COLO668 (cell line): ENCODE results near the gene TBX20.
"Not testable (repeated sequence)": the region's sequence is repeated elsewhere in the genome, so short reads cannot be mapped to it uniquely, and the experiment has no call there.

ENCODE experiments used
- DNase-seq: peaks from one replicate; lab custom pipeline; 2025; ENCODE audit not compliant: unreplicated experiment; lab: John Stamatoyannopoulos, UW

The TBX20 gene

DNA sequence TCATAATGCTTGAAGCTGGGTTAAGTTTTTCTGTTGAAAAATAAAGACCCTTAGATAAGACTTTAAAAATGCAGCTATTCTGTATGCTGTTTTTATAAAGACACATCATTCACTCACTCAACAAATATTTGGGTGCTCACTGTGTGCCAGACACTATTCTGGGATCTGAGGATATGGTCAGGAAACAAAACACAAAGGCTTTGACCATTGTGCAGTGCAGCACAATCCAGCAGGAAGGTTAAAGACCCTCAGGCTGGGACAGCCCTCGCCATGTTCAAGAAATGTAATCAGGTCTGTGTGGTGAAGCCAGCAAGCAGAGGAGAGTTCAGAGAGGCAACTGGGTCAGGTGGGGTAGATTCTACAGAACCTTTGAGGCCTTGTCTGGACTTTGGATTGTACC lies 31.5 kb downstream of the TBX20 start:
- not testable (repeated sequence) for DNase-seq

DNA sequence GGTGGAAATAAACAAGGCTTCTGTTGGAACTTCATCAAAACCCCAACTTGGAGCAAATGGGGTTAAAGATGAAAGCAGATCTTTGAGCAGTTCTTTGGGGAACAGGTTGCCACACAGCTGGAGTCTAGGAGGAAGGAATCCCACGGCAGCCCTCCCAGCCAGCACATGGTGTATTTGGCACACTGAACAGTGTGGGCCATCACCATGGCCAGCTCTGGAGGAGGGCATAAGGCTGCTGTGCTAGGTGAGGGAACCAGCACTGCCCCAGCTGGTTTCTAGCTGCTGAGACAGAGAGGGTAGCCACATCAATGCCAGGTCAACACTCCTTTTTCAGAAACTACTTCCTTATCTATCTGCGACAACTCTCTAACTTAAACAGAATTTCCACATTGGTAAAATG lies 33.7 kb downstream of the TBX20 start:
- not testable (repeated sequence) for DNase-seq

DNA sequence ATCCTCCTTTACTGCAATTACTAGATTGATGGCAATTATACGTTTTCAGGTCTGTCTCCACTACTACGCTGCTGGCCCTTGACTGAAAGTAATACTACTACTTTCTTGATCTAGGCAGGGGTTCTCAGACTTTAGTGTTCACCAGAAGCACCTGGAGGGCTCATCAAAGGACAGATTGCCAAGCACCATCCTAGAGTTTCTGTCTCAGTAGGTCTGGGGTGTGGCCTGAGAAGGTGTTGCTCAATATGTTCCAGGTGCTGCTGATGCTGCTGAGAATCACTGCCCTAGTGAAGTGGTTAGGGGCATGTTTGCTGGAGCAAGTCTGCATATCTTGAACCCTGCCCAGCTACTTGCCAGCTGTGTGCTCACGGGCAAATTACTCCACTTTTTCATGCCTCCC lies 37.9 kb downstream of the TBX20 start:
- DNase-seq: not testable (repeated sequence)

DNA sequence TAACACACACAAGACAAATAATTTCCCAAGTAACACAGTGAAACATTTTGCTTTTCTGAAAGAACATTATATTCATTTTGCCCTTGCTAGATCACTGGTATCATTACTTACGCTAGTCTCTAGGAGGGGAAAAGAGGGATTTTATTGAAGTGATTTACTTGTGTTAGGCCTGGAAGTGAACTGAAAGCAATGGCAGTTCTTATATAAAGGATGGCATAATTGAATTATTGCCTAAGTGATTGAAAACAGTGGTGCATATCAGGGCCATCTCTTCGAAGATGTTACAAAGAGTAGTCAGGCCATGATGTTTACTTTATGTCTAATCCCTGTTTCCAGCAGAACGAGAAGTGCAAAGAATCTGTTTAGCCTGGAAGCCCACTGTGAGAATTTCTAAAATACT lies 38.8 kb downstream of the TBX20 start:
- not testable (repeated sequence) for DNase-seq

DNA sequence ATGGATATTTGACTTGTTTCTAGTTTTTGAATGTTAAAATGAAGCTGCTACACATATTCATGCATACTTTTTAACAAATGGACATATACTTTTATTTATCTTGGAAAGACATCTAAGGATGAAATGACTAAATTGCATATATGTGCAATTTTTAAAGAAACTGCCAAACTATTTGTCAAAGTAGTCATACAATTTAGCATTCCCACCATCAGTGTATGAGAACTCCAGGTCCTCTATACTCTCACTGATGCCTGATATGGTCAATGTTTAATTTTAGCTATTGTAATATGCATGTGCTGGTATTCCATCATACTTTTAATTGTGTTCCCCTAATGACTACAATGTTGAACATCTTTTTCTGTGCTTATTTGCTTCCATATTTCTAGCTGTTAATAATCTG lies 47.0 kb downstream of the TBX20 start:
- not testable (repeated sequence) for DNase-seq

DNA sequence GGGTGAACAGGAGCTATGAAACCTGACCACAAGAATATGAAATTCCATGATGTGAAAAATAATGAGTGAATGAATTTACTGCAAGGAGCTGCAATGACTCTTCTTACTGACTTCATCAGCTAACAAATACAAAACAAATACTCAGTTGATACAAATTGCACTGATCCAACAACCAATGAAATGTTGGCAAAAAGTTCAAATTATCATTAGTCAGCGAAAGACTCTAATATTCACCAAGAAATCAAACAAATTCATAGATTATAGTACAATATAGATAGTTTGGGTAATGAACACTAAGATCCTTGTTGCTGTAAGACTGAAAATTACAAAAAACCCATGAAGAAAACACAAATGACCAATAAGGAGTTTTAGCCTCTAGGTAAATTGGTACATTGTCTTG lies 49.0 kb downstream of the TBX20 start:
- not testable (repeated sequence) for DNase-seq

DNA sequence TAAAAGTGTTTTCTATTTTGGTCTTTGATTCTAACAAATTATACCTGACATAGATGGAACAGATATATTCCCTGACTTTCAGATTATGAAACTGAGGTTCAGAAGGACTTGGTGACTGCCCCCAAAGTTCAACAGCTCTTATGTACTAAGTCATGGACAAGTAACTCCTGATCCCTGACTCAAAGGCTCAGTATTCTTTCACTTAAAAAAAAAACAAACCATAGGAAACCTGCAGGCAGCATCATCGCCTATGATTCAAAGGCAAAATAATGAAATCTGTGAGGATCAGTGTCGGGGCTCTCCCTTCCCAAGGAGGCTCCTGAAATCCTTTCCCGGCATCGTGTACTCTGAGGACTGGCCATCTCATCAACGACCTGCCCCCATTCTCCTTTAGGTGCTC lies 49.9 kb downstream of the TBX20 start:
- DNase-seq: not testable (repeated sequence)

DNA sequence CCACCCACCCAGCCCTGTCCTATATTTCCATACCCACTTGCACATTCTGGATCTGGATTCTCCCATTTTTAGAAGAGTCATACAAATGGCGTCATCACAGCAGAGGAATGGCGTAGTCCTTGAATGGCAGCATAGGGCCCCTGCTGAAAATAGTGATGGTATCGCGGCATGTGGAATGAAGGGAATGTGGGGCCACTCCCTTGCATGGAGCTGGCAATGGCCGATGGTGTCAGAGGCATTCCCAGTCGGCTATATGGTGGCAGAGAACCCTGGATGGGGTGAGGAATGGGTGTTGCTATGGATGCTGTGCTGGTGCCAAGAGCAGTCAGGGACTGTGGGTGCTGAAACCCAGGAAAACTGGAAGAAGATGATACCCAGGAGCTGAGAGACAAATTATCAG lies 51.5 kb downstream of the TBX20 start:
- not testable (repeated sequence) for DNase-seq

DNA sequence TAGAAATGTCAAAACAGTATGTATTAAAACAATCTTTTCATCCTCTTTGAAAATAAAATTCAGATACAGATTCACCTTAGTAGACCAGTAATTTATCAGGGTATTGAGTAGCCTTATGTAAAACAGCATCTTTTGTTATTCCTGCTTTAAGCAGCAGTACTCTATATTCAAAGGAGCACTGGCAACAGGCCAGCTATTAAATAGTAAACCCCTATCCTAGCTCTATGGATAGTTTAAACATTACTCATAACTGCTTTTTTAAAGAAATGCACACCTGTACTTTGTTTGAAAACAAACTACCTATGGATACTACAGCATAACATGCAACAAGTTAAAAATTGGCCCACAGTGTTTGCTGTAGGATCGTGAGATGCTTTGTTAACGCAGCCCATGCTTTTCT lies 53.7 kb downstream of the TBX20 start:
- DNase-seq: peak; percentile 37

DNA sequence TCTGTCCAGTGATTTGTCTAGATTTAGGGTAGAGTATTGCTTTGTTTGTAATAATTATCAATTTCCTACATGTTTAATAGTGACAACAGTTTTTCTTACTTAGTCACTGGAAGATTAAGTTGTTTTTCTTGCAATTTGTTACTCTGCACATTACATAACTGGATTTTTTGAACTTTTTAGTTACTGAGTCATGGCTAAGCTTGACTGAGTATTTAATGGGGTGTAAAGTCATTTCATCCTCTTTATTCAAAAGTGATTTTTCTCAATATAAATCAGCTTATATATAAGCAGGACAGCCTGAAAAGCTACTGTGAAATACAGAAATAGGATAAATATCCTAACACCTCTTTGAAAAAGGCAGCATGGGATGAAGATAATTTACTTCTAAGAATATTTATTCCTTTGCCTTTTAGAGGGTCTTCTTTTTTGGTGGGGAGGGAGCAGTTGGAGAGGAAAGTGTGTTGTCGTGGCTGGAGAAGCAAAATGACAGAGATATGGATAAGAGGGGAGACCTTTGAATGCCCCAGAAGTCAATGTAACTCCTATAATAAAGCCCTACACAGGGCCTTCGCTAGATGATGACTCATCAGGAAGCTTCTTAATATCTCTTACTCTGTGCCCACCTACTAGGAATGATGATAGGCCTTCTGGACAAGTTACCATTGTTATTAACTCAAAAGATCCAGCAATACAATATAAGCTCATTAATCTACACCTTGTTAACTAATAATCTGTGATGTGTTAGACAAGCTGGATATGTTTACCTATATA lies 55.3 kb downstream of the TBX20 start:
- DNase-seq: not testable (repeated sequence)

DNA sequence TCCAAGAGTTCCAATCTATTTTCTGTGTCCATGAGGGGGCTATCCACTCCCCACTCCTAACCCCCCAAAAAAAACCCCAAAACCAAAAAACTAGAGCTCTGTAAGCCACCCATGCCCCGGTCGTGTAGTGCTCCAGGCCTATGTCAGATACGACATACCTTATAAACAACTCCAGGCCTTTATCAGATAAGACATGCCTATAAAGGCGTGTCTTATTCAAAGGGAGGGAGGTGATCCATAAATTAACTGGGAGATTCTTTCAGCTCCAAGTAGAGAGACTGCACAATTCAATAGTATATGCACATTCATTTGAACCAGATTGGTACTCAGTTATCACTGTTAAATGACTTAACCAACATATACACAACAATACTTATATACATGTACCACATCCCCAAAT lies 62.3 kb downstream of the TBX20 start:
- not testable (repeated sequence) for DNase-seq

DNA sequence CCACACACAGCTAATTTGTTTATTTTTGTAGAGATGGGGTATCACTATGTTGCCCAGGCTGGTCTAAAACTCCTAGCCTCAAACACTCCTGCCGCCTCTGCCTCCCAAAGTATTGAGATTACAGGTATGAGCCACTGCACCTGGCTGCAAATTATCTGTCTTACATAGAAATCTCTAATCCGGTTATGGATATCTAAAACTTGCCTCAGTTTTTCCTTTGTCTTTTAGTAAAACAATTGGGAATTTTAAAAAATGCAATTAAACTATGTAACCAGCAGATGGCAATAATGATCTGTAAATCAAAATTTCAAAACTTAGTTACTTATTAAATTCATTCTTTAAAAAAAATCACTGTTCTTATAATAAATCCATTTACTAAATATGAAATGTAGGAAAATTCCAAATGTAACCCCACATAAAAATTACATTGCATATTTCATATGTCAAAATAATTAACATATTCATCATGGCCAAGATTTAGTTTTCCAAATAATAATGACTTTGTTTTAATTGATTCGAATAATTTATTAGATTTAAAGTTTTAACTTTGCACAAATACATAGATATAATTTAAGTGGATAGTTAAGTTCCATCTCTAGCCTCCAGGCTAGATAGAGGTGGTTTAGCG lies 63.6 kb downstream of the TBX20 start:
- not testable (repeated sequence) for DNase-seq

DNA sequence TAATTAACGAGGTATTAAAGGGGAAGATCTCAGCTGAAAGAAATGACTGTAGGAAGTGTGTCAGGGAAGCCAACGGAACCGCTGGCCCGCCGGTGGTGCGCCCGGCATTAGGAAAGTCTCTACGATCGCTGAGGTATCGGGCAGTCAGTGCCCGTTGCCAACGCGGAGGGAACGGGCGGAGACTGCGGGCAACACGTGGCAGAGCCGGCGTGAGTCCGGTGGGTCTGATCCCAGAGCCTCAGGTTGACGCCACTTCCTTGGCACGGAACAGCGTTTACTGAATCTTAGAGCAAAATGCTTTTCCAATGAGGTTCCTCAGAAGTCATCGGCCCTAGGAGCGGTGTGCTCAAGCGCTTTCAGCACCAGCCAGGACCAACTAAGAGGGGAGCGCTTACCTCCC lies 67.1 kb downstream of the TBX20 start:
- peak; percentile 64 for DNase-seq

DNA sequence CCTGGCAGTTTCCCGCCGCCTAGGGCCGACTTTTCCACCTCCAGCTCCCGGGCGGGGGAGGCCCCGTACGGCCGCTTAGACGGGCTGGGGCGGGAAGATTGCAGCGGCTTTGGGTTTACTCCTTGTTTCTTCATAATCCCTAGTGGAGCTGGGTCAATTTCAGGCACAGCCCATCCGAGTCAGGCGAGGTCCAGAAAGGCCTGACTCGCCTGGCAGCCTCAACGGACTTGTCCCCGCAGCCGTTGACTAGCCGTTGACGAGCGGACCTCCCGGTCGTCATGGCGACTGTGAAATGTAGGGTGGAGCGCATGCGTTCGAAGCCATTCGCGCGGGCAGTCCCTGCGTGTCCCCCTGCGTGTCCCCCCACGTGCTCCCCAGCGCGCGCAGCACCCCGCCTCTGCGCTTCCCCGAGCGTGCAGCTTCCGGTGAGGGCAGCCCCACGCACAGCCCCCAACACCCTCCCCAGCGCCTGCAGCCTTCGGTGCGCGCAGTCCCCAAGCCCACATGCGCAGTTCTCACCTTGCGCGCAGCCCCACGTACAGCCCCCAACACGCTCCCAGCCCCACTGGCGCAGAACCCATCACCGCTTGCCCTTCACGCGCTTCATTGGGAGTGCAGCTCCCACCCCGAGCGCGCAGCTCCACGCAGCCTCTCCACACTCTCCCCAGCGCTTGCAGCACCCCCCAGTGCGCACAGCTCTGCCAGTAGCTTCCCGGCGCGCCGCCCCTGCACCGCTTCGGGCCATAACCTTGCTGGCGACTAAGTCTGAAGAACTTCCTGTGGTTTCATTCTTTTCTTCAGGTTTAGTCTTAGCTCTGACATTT lies 67.8 kb downstream of the TBX20 start:
- DNase-seq: peak; percentile 88

DNA sequence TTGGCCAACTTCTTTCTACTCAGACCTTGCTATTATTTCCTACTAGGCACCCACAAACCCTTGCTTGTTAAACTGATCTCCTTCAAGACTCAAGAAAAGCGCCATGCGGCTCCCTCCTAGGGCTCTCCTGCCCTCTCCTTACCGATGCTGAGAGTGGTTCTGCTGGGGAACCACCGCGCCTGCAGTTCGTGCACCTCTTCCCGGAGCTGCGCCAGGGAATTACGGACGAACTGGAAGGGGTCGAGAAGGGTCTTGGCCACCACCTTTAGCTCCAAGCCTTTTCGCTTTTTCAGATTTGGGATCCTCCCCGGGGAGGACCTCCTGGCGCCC lies 68.4 kb downstream of the TBX20 start:
- DNase-seq: not testable (repeated sequence)

DNA sequence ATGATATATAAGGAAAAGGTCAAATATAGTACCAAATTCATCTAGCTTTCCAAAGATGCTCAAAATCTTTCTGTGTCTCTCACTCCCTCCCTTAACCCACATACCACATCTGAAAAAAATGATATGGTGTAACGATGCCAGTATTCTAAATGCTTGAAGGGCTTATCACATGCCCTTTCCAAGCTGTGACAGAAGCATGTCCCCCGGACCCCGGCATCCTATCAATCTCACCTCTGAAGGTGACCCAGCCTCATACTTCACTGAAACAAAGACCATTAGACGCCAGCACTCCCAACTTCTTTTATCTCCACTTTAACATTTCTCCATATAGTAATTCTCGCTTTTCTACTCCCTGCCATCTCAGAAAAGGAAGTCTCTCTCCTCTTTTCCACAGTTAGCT lies 68.9 kb downstream of the TBX20 start:
- not testable (repeated sequence) for DNase-seq

DNA sequence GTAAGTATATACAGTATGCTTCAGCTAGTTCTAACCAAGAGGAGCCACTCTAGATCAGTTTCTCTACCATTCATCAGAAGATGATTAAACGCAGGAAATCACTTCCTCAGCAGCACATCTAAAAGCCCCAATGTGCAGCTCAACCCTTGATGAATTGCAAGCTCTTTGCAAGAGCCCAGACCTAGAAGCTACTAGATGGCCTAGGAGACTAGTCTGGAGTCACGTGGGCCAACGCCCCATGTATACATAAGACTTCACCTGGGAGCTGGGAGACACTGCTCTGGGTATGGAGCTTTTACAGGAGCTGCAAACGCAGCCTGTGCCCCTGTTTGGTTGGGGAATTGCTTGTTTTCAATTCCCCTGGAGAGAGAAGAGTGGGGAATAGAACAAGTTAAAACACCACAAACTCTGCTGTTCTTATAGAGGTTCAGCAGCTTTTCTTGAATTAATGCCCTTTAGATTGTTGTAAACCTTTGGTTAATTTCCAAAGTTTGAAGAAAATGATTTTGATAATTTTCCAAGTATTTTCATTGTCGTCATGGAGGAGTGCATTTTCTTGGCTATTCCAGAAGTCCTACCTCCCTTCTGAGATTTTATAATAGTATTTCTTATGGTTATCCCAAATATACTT lies 69.9 kb downstream of the TBX20 start:
- peak; percentile 62 for DNase-seq

DNA sequence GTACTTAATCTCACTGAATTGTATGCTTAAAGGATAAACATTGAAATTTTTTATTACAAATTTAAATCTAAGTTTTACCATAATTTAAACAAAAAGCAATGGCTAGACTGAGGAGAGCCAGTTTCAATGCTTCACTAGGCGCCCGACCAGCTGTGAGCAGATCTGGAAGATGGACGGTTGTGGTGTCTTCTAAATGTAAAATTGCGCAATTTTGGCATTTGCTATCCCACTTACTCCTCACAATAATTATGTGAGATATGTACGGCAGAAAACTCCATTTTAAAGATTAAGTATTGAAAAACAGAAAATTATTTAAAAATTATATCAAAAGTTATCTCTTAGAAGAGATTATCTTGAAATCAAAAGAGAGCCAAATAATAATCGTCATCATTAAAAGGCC lies 73.2 kb downstream of the TBX20 start:
- not testable (repeated sequence) for DNase-seq

DNA sequence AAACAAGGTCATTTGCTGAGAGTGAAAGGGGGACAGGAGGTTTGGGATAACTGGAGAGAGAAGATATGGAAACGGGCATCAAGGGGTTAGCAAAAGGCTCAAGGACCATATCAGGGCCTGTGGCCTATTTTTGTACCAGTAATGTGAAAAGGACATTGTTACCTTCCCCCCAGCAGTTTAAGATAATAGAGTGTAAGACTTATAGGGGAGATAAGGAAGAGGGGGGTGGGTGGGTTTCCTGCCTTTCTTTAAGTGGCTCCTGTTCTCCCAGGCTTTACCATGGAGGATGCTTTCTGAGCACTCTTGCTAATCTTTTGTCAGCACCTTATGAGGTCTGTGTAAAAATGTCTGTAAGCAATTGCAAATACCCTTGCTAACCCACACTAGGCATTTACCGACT lies 80.7 kb downstream of the TBX20 start:
- DNase-seq: not testable (repeated sequence)

DNA sequence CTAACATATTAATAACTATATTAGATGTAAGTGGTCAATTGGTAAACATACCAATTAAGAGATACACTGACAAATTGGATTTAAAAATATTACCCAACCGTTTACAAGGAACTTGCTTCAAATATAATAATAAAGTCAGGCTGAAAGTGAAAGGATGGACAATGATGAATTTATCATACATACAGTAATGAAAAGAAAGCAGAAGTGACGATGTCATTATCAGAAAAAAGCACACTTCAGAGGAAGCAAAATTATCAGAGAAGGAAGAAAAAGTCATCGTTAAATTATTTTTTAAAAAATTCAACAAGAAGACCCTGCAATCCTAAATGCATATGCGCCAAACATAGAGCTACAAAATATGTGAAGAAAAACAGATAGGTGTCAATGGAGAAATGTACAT lies 81.8 kb downstream of the TBX20 start:
- DNase-seq: not testable (repeated sequence)

DNA sequence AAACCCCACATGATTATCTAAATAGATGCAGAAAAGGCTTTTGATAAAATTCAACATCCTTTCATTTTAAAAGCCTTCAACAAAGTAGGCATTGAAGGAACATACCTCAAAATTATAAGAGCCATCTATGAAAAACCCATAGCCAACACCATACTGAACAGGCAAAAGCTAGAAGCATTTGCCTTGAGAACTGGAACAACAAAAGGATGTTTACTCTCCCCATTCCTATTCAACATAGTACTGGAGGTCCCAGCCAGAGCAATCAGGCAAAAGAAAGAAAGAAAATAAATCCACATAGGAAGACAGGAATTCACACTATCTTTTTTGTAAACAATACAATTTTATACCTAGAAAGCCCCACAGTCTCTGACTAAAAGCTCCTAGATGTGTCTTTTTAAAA lies 86.2 kb downstream of the TBX20 start:
- DNase-seq: not testable (repeated sequence)
